Tibial nerve (tissue), 4 donors: Measurements from ENCODE around the gene TBX5.

Experiments used
- CTCF ChIP-seq, 5 experiments: fragments of 200-600 bp in 3 of 5; fragments of 450-650 bp in 2 of 5; sonication (generic) in 3 of 5; IDR thresholded peaks; one replicate each; pipeline ENCODE4 v1.5.1; 2016 to 2019; ENCODE audit warnings: antibody characterized with exemption in 5 of 5, mild to moderate bottlenecking in 3 of 5, moderate library complexity in 2 of 5
- EP300 ChIP-seq, 2 donors: sonication (generic); formaldehyde crosslinking; IDR thresholded peaks; one replicate each; pipeline ENCODE4 v1.6.1; 2017; ENCODE audit warnings: antibody characterized with exemption in 2 of 2, mild to moderate bottlenecking in 1 of 2
- POLR2A ChIP-seq, 2 donors: fragments of 450-650 bp; IDR thresholded peaks; one replicate each; pipeline ENCODE4 v1.6.1; 2017; ENCODE audit warnings: antibody characterized with exemption in 2 of 2, mild to moderate bottlenecking in 2 of 2, moderate library complexity in 2 of 2

GRCh38 chr12:114361992-114362391 lies 44.0 kb downstream of the TBX5 start:
- TF ChIP-seq POLR2A (IDR thresholded peaks at IDR 0.05), result no peak
- TF ChIP-seq EP300 (IDR thresholded peaks at IDR 0.05), result no peak
- TF ChIP-seq CTCF (IDR thresholded peaks at IDR 0.05), result no peak
